Thyroid gland (tissue), 4 donors: ENCODE results near the gene HES7. TPM values are rescaled to one million over a fixed set of nuclear protein-coding genes. Genes with fewer than 3 reads are reported as not detected.
A peak's percentile ranks its signal among the peaks of the same experiment; 100 is the strongest.

Experiments used
- DNase-seq, 2 donors: peaks; one replicate each; pipeline ENCODE4 v3.0.0-alpha.2; 2019
- H3K27ac ChIP-seq, 3 donors: fragments of 200-600 bp; sonication (generic); 1 replicate in 2 of 3; 2 replicates in 1 of 3; pipeline ENCODE4 v1.5.1; 2016 to 2019; ENCODE audit warnings: mild to moderate bottlenecking in 1 of 3, moderate library complexity in 1 of 3
- H3K27me3 ChIP-seq: fragments of 200-600 bp; sonication (generic); one replicate; pipeline ENCODE4 v1.5.1; 2019
- H3K36me3 ChIP-seq, 2 donors: fragments of 200-600 bp; sonication (generic); one replicate each; pipeline ENCODE4 v1.5.1; 2016 to 2019
- H3K4me1 ChIP-seq, 2 donors: fragments of 200-600 bp; sonication (generic); one replicate each; pipeline ENCODE4 v1.5.1; 2017 to 2019
- H3K4me3 ChIP-seq, 3 donors: fragments of 200-600 bp; sonication (generic); replicated peaks in 1 of 3; 1 replicate in 2 of 3; 2 replicates in 1 of 3; pipeline ENCODE4 v1.5.1; 2016; ENCODE audit warnings: mild to moderate bottlenecking in 1 of 3
- H3K9me3 ChIP-seq: fragments of 200-600 bp; sonication (generic); one replicate; pipeline ENCODE4 v1.5.1; 2017
- CTCF ChIP-seq, 6 experiments: fragments of 200-600 bp in 3 of 6; fragments of 450-650 bp in 3 of 6; sonication (generic) in 3 of 6; IDR thresholded peaks; one replicate each; pipeline ENCODE4 v1.5.1; 2016 to 2019; ENCODE audit warnings: antibody characterized with exemption in 6 of 6, mild to moderate bottlenecking in 2 of 6, inconsistent platforms in 1 of 6, moderate library complexity in 1 of 6
- POLR2A ChIP-seq, 2 donors: fragments of 450-650 bp; IDR thresholded peaks; one replicate each; pipeline ENCODE4 v1.6.1; 2017; ENCODE audit warnings: antibody characterized with exemption in 2 of 2, mild to moderate bottlenecking in 2 of 2, moderate library complexity in 1 of 2
- WGBS, 2 donors: methylation state at CpG; one replicate each; pipeline ENCODE4 v1.1.5; 2017; 5-methylcytosine and 5-hydroxymethylcytosine counted together
- intact Hi-C: fragments of 100-400 bp; cut with DNase I; formaldehyde crosslinking; loops from one replicate; pipeline ENCODE4 v1.15.1; 2023
- total RNA-seq, 4 donors: library from RNA; depleted of rRNA; stranded (reverse); fragments of >200 nt; gene quantifications; one replicate each; pipeline ENCODE4 v1.2.3, GENCODE V29; 2016

HES7 gene
- total RNA-seq, 4 donors from 2014 or later = 1.7 TPM; not detected in 3

GRCh38 chr17:8103549-8103948 lies 20.4 kb downstream of the HES7 start:
- Histone ChIP-seq H3K36me3 (no peaks in the 10 kb centered on the region), H3K4me3 (no peak overlapping the region), H3K9me3 (no peaks in the 10 kb centered on the region), H3K27ac (no peak overlapping the region), H3K4me1 (peaks cover 0 to 5% of the 10 kb centered on the region in 2 donors), H3K27me3 (no peaks in the 10 kb centered on the region)
- intact Hi-C loops = no loop called here
- TF ChIP-seq CTCF (IDR thresholded peaks at IDR 0.05) = no peak
- no peak for TF ChIP-seq POLR2A (IDR thresholded peaks at IDR 0.05)
- no peak for DNase-seq
- 77 to 87% methylated on average over 4 of the region's 4 CpGs for WGBS, 2 donors

- Histone ChIP-seq H3K27ac (no peak overlapping the region), H3K36me3 (no peaks in the 10 kb centered on the region), H3K4me3 (no peak overlapping the region), H3K4me1 (peaks cover 0 to 5% of the 10 kb centered on the region in 2 donors), H3K9me3 (no peaks in the 10 kb centered on the region), H3K27me3 (no peaks in the 10 kb centered on the region)
- TF ChIP-seq POLR2A (IDR thresholded peaks at IDR 0.05) = no peak
- no peak for TF ChIP-seq CTCF (IDR thresholded peaks at IDR 0.05)
- intact Hi-C loops = no loop called here
- 17 to 47% methylated on average over 6 of the region's 6 CpGs for WGBS, 2 donors
- peak; percentile 67 to 72 for DNase-seq
Measured at GRCh38 chr17:8101721-8102120, 22.2 kb downstream of the HES7 start.

- TF ChIP-seq POLR2A (IDR thresholded peaks at IDR 0.05) (no peak), CTCF (IDR thresholded peaks at IDR 0.05) (no peak)
- Histone ChIP-seq H3K27me3 (no peaks in the 10 kb centered on the region), H3K4me1 (peaks cover 0 to 5% of the 10 kb centered on the region in 2 donors), H3K36me3 (no peaks in the 10 kb centered on the region), H3K9me3 (no peaks in the 10 kb centered on the region), H3K27ac (no peak overlapping the region), H3K4me3 (no peak overlapping the region)
- 85% methylated on average over 2 of the region's 2 CpGs for WGBS, 2 donors
- no peak for DNase-seq
- intact Hi-C loops = no loop called here
Measured at GRCh38 chr17:8100763-8101162, 23.1 kb downstream of the HES7 start.

GRCh38 chr17:8100111-8100510 lies 23.8 kb downstream of the HES7 start:
- intact Hi-C loops = no loop called here
- Histone ChIP-seq H3K36me3 (no peaks in the 10 kb centered on the region), H3K27ac (no peak overlapping the region), H3K9me3 (no peaks in the 10 kb centered on the region), H3K27me3 (no peaks in the 10 kb centered on the region), H3K4me1 (peaks cover 0 to 5% of the 10 kb centered on the region in 2 donors), H3K4me3 (no peak overlapping the region)
- DNase-seq = peak in 1 of 2 donors; percentile 28
- TF ChIP-seq POLR2A (IDR thresholded peaks at IDR 0.05) = no peak
- no peak for TF ChIP-seq CTCF (IDR thresholded peaks at IDR 0.05)
- WGBS, 2 donors = 9 to 37% methylated on average over 2 of the region's 2 CpGs

GRCh38 chr17:8096541-8096940 lies 27.4 kb downstream of the HES7 start:
- TF ChIP-seq CTCF (IDR thresholded peaks at IDR 0.05) (no peak), POLR2A (IDR thresholded peaks at IDR 0.05) (no peak)
- DNase-seq = no peak
- WGBS, 2 donors = 79 to 85% methylated on average over 8 of the region's 8 CpGs
- Histone ChIP-seq H3K36me3 (no peaks in the 10 kb centered on the region), H3K9me3 (no peaks in the 10 kb centered on the region), H3K4me1 (peaks cover 0 to 5% of the 10 kb centered on the region in 2 donors), H3K27ac (no peak overlapping the region), H3K27me3 (no peaks in the 10 kb centered on the region), H3K4me3 (no peak overlapping the region)
- intact Hi-C loops = no loop called here
